Measurements from ENCODE around the gene OR2H2.

The OR2H2 gene

DNA sequence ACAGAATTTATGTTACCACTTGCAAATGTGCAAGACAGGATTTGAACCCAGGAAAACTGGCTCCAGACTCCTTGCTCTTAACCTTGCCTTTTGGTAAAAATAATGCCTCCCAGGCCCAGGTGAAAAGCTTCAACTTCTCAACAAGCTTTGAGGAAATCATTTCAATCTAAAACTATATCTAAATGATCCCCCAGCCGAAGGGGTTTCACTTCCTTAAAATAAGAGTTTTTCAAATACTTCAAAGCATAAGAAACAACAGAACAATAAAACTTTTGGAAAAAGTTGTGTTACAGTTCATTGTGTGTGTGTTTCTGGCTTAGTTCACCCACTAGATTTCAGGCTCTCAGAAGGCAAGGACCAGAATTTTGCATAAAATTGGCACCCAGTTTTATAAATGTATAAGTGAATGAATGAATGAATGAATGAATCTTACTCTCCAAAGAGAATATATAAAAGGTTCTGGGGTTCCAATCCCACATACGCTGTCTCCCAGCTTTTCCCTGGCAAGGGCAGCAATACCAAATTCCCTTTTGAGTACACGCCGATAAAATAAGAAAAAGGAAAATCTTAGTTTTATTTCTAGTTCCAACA, 5.4 kb downstream of the OR2H2 start:
- no peak overlapping the region for H3K4me3 ChIP-seq (replicated peaks in 1 of 2; ENCODE audit: low read depth in 2 of 2, low read length in 2 of 2)
- no peak for DNase-seq (ENCODE audit: low read depth in 2 of 2)
- TF ChIP-seq, protein P1, sequence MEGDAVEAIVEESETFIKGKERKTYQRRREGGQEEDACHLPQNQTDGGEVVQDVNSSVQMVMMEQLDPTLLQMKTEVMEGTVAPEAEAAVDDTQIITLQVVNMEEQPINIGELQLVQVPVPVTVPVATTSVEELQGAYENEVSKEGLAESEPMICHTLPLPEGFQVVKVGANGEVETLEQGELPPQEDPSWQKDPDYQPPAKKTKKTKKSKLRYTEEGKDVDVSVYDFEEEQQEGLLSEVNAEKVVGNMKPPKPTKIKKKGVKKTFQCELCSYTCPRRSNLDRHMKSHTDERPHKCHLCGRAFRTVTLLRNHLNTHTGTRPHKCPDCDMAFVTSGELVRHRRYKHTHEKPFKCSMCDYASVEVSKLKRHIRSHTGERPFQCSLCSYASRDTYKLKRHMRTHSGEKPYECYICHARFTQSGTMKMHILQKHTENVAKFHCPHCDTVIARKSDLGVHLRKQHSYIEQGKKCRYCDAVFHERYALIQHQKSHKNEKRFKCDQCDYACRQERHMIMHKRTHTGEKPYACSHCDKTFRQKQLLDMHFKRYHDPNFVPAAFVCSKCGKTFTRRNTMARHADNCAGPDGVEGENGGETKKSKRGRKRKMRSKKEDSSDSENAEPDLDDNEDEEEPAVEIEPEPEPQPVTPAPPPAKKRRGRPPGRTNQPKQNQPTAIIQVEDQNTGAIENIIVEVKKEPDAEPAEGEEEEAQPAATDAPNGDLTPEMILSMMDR (IDR thresholded peaks at IDR 0.05; ENCODE audit: low read depth, low read length): no peak

DNA sequence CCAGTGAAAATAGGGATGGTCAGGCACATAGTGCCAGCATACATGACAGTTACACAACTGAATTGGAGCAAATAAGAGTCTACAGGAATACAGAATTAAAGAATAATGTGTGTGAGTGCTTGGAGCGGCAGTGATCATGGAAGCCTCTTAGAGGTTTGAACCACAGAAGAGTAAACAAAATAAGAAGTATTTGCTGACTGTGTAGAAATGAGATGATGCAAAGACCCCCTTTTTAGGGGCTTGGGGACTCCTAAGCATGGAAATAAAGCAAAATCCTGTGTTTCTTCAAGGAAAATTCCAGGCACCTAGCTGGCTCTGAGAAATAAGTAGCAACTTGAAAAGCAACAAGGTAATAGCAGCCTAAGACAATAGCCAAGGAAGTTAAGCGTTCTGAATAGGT, 6.8 kb downstream of the OR2H2 start:
- no peak overlapping the region for H3K4me3 ChIP-seq (replicated peaks in 1 of 2; ENCODE audit: low read depth in 2 of 2, low read length in 2 of 2)
- TF ChIP-seq, protein P1 (IDR thresholded peaks at IDR 0.05; ENCODE audit: low read depth, low read length): no peak
- DNase-seq (ENCODE audit: low read depth in 2 of 2): no peak

DNA sequence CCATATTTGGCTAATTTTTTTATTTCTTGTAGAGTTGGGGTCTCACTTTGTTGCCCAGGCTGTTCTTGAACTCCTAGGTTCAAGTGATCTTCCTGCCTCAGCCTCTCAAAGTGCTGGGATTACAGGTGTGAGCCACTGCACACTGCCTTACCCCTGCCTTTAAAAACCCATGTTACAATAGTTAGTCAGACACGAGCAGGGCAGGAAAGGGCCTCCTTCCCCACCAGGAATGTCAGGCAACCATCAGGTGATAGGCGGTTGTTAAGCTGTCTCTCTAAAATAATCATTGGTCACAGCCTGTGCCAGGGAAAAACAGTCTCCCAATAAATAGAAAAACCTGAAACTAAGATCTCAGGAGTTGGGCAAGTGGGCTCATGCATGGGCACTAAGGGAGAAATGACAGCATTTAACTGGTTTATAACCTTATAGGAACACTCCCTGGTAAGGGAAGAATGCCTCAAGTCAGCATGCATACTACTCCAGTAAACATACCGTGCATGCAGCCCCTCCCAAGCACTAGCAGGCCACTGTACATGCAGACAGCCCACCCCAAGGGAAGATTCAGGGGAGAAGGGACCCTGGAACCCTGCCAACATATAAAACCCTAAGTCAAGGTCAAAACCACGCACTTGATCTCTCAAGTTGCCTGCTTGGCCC, 8.4 kb downstream of the OR2H2 start:
- TF ChIP-seq, protein P1 (IDR thresholded peaks at IDR 0.05; ENCODE audit: low read depth, low read length): no peak
- no peak overlapping the region for H3K4me3 ChIP-seq (replicated peaks in 1 of 2; ENCODE audit: low read depth in 2 of 2, low read length in 2 of 2)

DNA sequence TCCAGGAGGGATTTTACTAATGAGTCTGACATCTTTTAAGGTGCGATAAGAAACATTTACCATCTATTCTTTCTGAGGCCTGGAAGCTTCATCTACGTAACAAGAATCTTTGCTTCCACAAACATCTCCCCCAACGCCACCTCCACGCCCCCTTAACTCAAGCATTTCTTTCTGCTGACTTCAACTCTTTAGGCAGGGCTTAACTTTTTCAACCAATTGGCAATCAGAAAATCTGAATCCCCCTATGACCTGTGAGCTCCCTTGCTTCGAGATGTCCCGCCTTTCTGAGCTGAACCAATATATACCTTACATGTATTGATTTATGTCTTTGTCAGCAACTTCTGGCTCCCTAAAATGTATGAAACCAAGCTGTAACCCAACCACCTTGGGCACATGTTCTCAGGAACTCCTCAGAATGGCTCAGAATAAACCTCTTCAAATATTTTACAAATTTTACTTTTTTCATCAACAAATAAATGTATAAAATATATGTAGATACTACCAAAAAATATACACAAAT, 11.5 kb downstream of the OR2H2 start:
- no peak overlapping the region for H3K4me3 ChIP-seq (replicated peaks in 1 of 2; ENCODE audit: low read depth in 2 of 2, low read length in 2 of 2)
- no peak for DNase-seq (ENCODE audit: low read depth in 2 of 2)
- TF ChIP-seq, protein P1 (IDR thresholded peaks at IDR 0.05; ENCODE audit: low read depth, low read length): no peak

More for the DNA sequence above, 8.4 kb downstream of the OR2H2 start:
- DNase-seq (ENCODE audit: low read depth in 2 of 2): no peak

DNA sequence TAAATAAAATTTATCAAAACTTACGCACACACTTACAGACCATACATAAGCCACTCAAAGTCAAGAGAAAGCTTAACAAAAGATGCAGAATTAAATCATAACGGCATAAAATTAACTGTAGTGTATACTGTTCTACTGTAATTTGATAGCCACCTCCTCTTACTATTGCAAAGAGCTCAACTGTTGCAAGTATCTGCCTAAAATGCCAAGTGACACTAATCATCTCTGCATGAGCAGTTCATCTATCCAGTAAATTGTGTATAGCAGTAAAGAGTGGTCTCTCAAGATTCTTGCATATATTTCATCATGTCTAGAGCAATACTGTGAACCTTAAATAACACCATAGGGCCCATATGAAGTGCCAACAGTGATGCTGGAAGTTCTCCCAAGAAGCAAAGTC, 12.3 kb downstream of the OR2H2 start:
- no peak for DNase-seq (ENCODE audit: low read depth in 2 of 2)
- TF ChIP-seq, protein P1 (IDR thresholded peaks at IDR 0.05; ENCODE audit: low read depth, low read length): no peak

DNA sequence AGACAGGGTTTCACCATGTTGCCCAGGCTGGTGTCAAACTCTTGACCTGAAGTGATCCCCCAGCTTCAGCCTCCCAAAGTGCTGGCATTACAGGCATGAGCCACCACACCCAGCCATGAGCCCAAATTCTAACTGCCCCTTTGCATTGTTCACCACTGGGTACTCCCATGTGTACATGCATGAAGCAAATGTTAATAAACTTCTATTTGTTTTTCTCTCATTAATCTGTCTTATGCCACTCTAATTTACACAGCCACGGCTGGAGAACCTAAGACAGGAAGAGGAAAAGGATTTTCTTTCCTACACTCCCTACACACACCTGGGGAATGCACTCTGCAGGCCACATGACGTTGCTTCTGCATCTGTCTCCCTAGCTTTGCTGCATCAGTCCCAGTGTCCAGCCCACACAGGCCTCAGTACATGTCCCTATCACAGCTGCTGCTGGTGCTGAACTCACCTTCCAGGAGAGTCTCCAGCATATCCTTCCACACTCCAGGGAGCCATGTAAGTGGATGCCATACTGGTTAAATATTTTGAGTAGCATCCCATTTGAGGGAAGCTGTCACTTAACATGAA, 13.3 kb downstream of the OR2H2 start:
- DNase-seq (ENCODE audit: low read depth in 2 of 2): no peak
- TF ChIP-seq, protein P1 (IDR thresholded peaks at IDR 0.05; ENCODE audit: low read depth, low read length): no peak
- H3K4me3 ChIP-seq (replicated peaks in 1 of 2; ENCODE audit: low read depth in 2 of 2, low read length in 2 of 2): no peak overlapping the region

More for the DNA sequence above, 12.3 kb downstream of the OR2H2 start:
- H3K4me3 ChIP-seq (replicated peaks in 1 of 2; ENCODE audit: low read depth in 2 of 2, low read length in 2 of 2): no peak overlapping the region

Measured in cardiac fibroblast (primary cell).